H1 (cell line): ENCODE measurements around the gene PCBP1. TPM values are rescaled to one million over a fixed set of nuclear protein-coding genes. Genes with fewer than 3 reads are reported as not detected.

Experiments
- EP300 ChIP-seq, 2 experiments: IDR thresholded peaks; 1 replicate in 1 of 2; 2 replicates in 1 of 2; pipeline ENCODE4 v1.6.1; 2011 to 2012; ENCODE audit warnings: low read depth in 2 of 2, low read length in 2 of 2, mild to moderate bottlenecking in 2 of 2, borderline replicate concordance in 1 of 2, inconsistent platforms in 1 of 2, moderate library complexity in 1 of 2
- FOSL1 ChIP-seq: IDR thresholded peaks from 2 replicates; pipeline ENCODE4 v1.6.1; 2011; ENCODE audit warnings: mild to moderate bottlenecking, low read depth, low read length, moderate library complexity; ENCODE audit not compliant: insufficient read depth
- GABPA ChIP-seq: IDR thresholded peaks from 2 replicates; pipeline ENCODE4 v1.6.1; 2011; ENCODE audit warnings: mild to moderate bottlenecking, low read length, moderate library complexity, borderline replicate concordance; ENCODE audit not compliant: insufficient read depth
- RAD21 ChIP-seq, 2 experiments: IDR thresholded peaks in 1 of 2; conservative IDR thresholded peaks in 1 of 2; 2 replicates each; pipeline ENCODE4 v1.6.1; 2011; ENCODE audit warnings: low read depth in 2 of 2, low read length in 2 of 2, improper control_type of control experiment in 1 of 2, inconsistent platforms in 1 of 2, mild to moderate bottlenecking in 1 of 2, moderate library complexity in 1 of 2
- RBBP5 ChIP-seq: IDR thresholded peaks from 2 replicates; pipeline ENCODE4 v1.7.1; 2012; ENCODE audit warnings: low read depth, mild to moderate bottlenecking, inconsistent platforms, low read length, moderate library complexity, borderline replicate concordance
- USF2 ChIP-seq: IDR thresholded peaks from 2 replicates; pipeline ENCODE4 v1.6.1; 2011; ENCODE audit warnings: low read length, improper control_type of control experiment
- polyA plus RNA-seq, 7 experiments: library from polyadenylated mRNA; depleted of rRNA in 3 of 7; stranded (reverse) in 5 of 7; unstranded in 2 of 7; fragments of >200 nt in 5 of 7; fragments of 200-250 nt in 2 of 7; gene quantifications; 1 replicate in 5 of 7; 2 replicates in 1 of 7; 4 replicates in 1 of 7; pipeline versions ENCODE4 v1.2.1 to v1.2.3, GENCODE V29; 2011 to 2013; ENCODE audit warnings: missing spikeins in 2 of 7, mixed read lengths in 2 of 7
- total RNA-seq: library from RNA; stranded (reverse); fragmentation: NEBNext Ultra II Directional; extraction: Animal tissue kit (Norgen Biotek cat#: 25700); gene quantifications from 2 replicates; pipeline ENCODE4 v1.2.1, GENCODE V29; 2021

Gene PCBP1
- total and polyA plus RNA-seq, 2 of the 8 experiments (the other 6 are each of a cell fraction or from before 2014, with no cell fraction given) = 279 to 493 TPM

DNA sequence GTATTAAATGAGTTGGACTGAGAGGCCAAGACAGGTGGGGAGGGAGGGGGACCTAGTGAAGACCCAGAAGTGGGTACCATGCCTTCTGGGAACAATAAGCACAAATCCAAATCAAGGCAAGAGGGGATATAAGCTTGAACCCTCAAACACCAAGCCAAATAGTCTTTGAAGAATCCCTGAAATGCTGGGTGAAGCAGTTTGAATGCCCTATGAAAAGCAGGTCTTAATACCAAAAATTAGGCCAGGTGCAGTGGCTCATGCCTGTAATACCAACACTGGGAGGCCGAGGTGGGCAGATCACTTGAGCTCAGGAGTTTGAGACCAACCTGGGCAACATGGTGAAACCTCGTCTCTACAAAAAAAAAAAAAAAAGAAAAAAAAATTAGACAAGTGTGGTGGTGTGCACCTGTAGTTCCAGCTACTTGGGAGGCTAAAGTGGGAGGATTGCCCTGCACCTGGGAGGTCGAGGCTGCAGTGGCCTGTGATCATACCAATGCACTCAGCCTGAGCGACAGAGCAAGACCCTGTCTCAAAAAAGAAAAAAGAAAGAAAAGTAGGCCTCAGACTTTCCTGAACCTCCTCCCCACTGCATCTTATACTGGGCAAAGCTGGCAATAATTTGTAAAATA lies 3.5 kb downstream of the PCBP1 start (continued):
- TF ChIP-seq USF2 (no peak), RAD21 (IDR thresholded peaks at IDR 0.05 in 1 of 2, conservative IDR thresholded peaks at IDR 0.05 in 1 of 2; ENCODE audit: low read depth in 2 of 2, low read length in 2 of 2) (no peak), GABPA (no peak), RBBP5 (no peak), EP300 (IDR thresholded peaks at IDR 0.05; ENCODE audit: borderline replicate concordance in 1 of 2, low read depth in 2 of 2, low read length in 2 of 2) (no peak), FOSL1 (no peak)
